C4-2B (cell line): ENCODE data around the gene RNU1-4.
"Not testable (repeated sequence)": the region's sequence is repeated elsewhere in the genome, so short reads cannot be mapped to it uniquely, and the experiment has no call there.

ENCODE experiments used
- CTCF ChIP-seq: fragments of 450-650 bp; conservative IDR thresholded peaks from 2 replicates; pipeline ENCODE4 v1.5.1; 2017; ENCODE audit warnings: mild to moderate bottlenecking
- ZFX ChIP-seq: fragments of 450-650 bp; IDR thresholded peaks from 2 replicates; pipeline ENCODE4 v1.6.1; 2017

GRCh38 chr1:16701189-16701588, 39.1 kb upstream of the RNU1-4 start:
- TF ChIP-seq CTCF, ZFX: not testable (repeated sequence)
